Kidney (tissue), 14 donors: ENCODE measurements around the gene C6orf141. TPM values are rescaled to one million over a fixed set of nuclear protein-coding genes. Genes with fewer than 3 reads are reported as not detected.

Source experiments
- DNase-seq, 5 donors: peaks; one replicate each; pipeline ENCODE4 v3.0.0-alpha.2; 2013 to 2020
- FAIRE-seq: peaks from 2 replicates; lab custom pipeline; 2012; peaks lifted over from hg19 to GRCh38; lab: Jason Lieb, UNC
- H3K27ac ChIP-seq, 2 donors: one replicate each; pipeline ENCODE4 v1.7.0; 2013; ENCODE audit warnings: low read depth in 2 of 2, low read length in 2 of 2, inconsistent platforms in 1 of 2
- H3K27me3 ChIP-seq: one replicate; pipeline ENCODE4 v1.7.1; 2013; ENCODE audit warnings: low read length, inconsistent platforms; ENCODE audit not compliant: control insufficient read depth, insufficient read depth
- H3K36me3 ChIP-seq, 3 donors: one replicate each; pipeline versions ENCODE4 v1.7.0 to v1.7.1; 2013; ENCODE audit warnings: low read length in 3 of 3, control low read depth in 1 of 3, inconsistent platforms in 1 of 3; ENCODE audit not compliant: insufficient read depth in 3 of 3, control insufficient read depth in 2 of 3
- H3K4me1 ChIP-seq, 3 donors: one replicate each; pipeline versions ENCODE4 v1.7.0 to v1.7.1; 2013; ENCODE audit warnings: low read length in 3 of 3, inconsistent platforms in 1 of 3, low read depth in 1 of 3; ENCODE audit not compliant: control insufficient read depth in 2 of 3, insufficient read depth in 2 of 3
- H3K4me3 ChIP-seq, 3 donors: one replicate each; pipeline versions ENCODE4 v1.7.0 to v1.8.1; 2013; ENCODE audit warnings: low read length in 3 of 3, control low read depth in 1 of 3, inconsistent platforms in 1 of 3
- H3K9ac ChIP-seq, 3 donors: one replicate each; pipeline versions ENCODE4 v1.7.0 to v1.7.1; 2013; ENCODE audit warnings: low read length in 3 of 3, control low read depth in 1 of 3, inconsistent platforms in 1 of 3
- H3K9me3 ChIP-seq, 3 donors: one replicate each; pipeline versions ENCODE4 v1.7.0 to v1.7.1; 2013; ENCODE audit warnings: low read length in 3 of 3, control low read depth in 1 of 3, inconsistent platforms in 1 of 3; ENCODE audit not compliant: control insufficient read depth in 2 of 3, insufficient read depth in 1 of 3
- CTCF ChIP-seq: IDR thresholded peaks from 3 replicates; pipeline ENCODE4 v1.5.1; 2012; ENCODE audit warnings: mild to moderate bottlenecking, moderate library complexity, borderline replicate concordance; ENCODE audit not compliant: insufficient read depth; ENCODE audit errors: extremely low read depth
- intact Hi-C: fragments of 100-400 bp; cut with DNase I; formaldehyde crosslinking; loops from one replicate; pipeline ENCODE4 v1.11.1; 2022
- polyA plus RNA-seq: library from polyadenylated mRNA; stranded (reverse); fragments of 350-450 nt; fragmentation: Illumina TruSeq; extraction: RNeasy Lipid Tissue Mini Kit (QIAGEN cat#74804); gene quantifications from one replicate; pipeline ENCODE4 v1.2.3, GENCODE V29; 2014; ENCODE audit warnings: low read depth, low replicate concordance; ENCODE audit not compliant: insufficient read depth
- total RNA-seq: library from RNA; stranded (reverse); fragmentation: NEBNext Ultra II Directional; extraction: Animal tissue kit (Norgen Biotek cat#: 25700); gene quantifications from one replicate; pipeline ENCODE4 v1.2.1, GENCODE V29; 2021
- donor health status: control.
- donor health status: control.
- donor health status: control.
- donor health status: control.
- donor health status: control.
- donor health status: DM: yes; HTN: yes; CAD: no.
- donor health status: Normal renal cell carcinoma (clear cell type).

Gene C6orf141
- total and polyA plus RNA-seq, 2 donors from 2014 or later, result 2.2 TPM; not detected in 1

DNA sequence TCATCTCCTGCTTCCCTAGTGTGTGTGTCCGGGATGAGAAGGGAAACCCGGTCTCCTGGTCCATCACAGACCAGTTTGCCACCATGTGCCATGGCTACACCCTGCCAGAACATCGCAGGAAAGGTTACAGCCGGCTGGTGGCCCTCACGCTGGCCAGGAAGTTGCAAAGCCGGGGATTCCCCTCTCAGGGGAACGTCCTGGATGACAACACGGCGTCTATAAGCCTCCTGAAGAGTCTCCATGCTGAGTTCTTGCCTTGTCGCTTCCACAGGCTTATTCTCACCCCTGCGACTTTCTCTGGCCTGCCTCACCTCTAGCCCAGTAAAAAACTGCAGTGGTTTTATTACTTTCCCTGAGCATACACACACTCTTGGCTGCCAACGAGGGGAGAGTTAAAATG lies 23.9 kb upstream of the C6orf141 start:
- Histone ChIP-seq H3K9me3 (no peaks in the 10 kb centered on the region), H3K4me3 (no peak overlapping the region), H3K36me3 (no peaks in the 10 kb centered on the region), H3K27ac (no peak overlapping the region), H3K4me1 (no peaks in the 10 kb centered on the region), H3K27me3 (no peaks in the 10 kb centered on the region), H3K9ac (no peak overlapping the region)
- intact Hi-C loops, result no loop called here
- TF ChIP-seq CTCF, result no peak
- DNase-seq, result no peak
- no peak for FAIRE-seq

DNA sequence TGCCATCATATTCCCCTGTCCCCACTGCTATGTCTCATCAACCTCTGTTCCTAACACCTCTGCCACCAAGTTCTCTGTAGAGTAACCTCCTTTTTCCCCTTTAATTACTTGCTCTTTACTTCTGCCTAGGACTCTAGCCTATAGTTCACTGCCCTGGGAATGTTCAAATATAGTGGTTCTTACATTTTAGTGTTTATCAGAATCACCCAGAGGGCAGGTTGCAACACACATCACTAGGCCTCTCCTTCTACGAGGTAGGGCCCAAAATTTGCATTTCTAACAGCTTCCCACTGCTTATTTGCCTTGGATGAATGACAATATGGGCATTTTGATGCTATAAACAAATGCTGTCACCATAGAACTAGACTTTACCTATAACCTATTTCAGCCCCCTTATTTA lies 23.1 kb upstream of the C6orf141 start:
- no peak overlapping the region for H3K27ac ChIP-seq
- H3K27me3 ChIP-seq, result no peaks in the 10 kb centered on the region
- no peaks in the 10 kb centered on the region for H3K4me1 ChIP-seq
- DNase-seq, result no peak
- no peaks in the 10 kb centered on the region for H3K9me3 ChIP-seq
- no peak for FAIRE-seq
- H3K36me3 ChIP-seq, result no peaks in the 10 kb centered on the region
- no peak for TF ChIP-seq CTCF
- no peak overlapping the region for H3K4me3 ChIP-seq
- intact Hi-C loops, result no loop called here
- no peak overlapping the region for H3K9ac ChIP-seq

DNA sequence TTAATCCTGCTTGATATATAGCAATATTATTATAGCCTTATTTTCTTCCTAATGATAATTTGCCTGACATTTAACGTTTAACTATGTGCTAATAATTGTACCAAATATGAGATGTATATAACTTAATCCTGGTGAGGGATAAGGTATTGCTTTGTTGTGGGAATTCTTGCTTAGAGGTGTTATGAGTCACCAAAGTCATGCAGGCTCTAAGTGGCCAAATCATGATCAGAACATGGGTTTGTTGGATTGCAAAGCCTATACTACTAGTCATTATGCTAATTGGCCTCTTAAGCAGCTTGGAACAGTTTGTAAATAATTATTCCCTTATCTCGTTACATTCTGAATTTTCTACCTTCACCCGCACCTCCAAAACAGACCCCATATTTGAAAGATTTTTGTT lies 21.9 kb upstream of the C6orf141 start:
- FAIRE-seq, result no peak
- H3K27me3 ChIP-seq, result no peaks in the 10 kb centered on the region
- no peak overlapping the region for H3K27ac ChIP-seq
- intact Hi-C loops, result no loop called here
- H3K36me3 ChIP-seq, result no peaks in the 10 kb centered on the region
- no peak overlapping the region for H3K9ac ChIP-seq
- no peaks in the 10 kb centered on the region for H3K4me1 ChIP-seq
- no peak for TF ChIP-seq CTCF
- DNase-seq, result no peak
- no peaks in the 10 kb centered on the region for H3K9me3 ChIP-seq
- no peak overlapping the region for H3K4me3 ChIP-seq

- intact Hi-C loops, result no loop called here
These were observed 20.2 kb upstream of the C6orf141 start for GRCh38 chr6:49530141-49530776.

More at GRCh38 chr6:49530141-49530776, 20.2 kb upstream of the C6orf141 start:
- no peaks in the 10 kb centered on the region for H3K4me1 ChIP-seq
- no peaks in the 10 kb centered on the region for H3K27me3 ChIP-seq
- TF ChIP-seq CTCF, result no peak
- no peak for FAIRE-seq
- H3K4me3 ChIP-seq, result no peak overlapping the region
- no peak overlapping the region for H3K27ac ChIP-seq
- no peaks in the 10 kb centered on the region for H3K36me3 ChIP-seq
- no peak overlapping the region for H3K9ac ChIP-seq
- no peak for DNase-seq
- H3K9me3 ChIP-seq, result no peaks in the 10 kb centered on the region
